Panc1 (cell line): ENCODE measurements around the gene MAT2B. TPM values are rescaled to one million over a fixed set of nuclear protein-coding genes. Genes with fewer than 3 reads are reported as not detected.

ENCODE experiments used
- ATAC-seq: fragments of 200-7000 bp; cut with Tn5 transposase; 2 replicates; pipeline ENCODE4 v1.9.1; 2020; ENCODE audit warnings: mild to moderate bottlenecking, moderate library complexity
- BruUV-seq: library from RNA; stranded (reverse); fragments of 400-500 nt; replicated peaks from 2 replicates; lab custom pipeline; 2021; lab: Mats Ljungman, UMichigan
- CTCF ChIA-PET: fragments of 300-600 bp; sonication (Branson Sonifier 250); formaldehyde crosslinking; loops from one replicate; lab custom pipeline; 2022; ENCODE audit warnings: antibody characterized with exemption; lab: Charles Lee
- POLR2A ChIA-PET: fragments of 300-600 bp; sonication (Branson Sonifier 250); formaldehyde crosslinking; loops from one replicate; lab custom pipeline; 2022; ENCODE audit warnings: antibody characterized with exemption; lab: Charles Lee
- DNase-seq: peaks from one replicate; pipeline ENCODE4 v3.0.0-alpha.2; 2010; ENCODE audit warnings: low read depth, low spot score
- H3K27ac ChIP-seq: 2 replicates; pipeline ENCODE4 v1.5.1; 2011; ENCODE audit warnings: mild to moderate bottlenecking, low read length, inconsistent platforms
- H3K27me3 ChIP-seq: fragments of 200-500 bp; sonication (Bioruptor generic); 2 replicates; pipeline ENCODE4 v1.6.0; 2014; ENCODE audit warnings: low read length, inconsistent platforms; ENCODE audit not compliant: control insufficient read depth, insufficient read depth
- H3K36me3 ChIP-seq: fragments of 200-500 bp; sonication (Bioruptor generic); 2 replicates; pipeline ENCODE4 v1.5.1; 2014; ENCODE audit warnings: inconsistent platforms, mild to moderate bottlenecking, low read length, moderate library complexity; ENCODE audit not compliant: control insufficient read depth, insufficient read depth
- H3K4me1 ChIP-seq: 2 replicates; pipeline ENCODE4 v1.5.1; 2011; ENCODE audit warnings: inconsistent platforms, mild to moderate bottlenecking, low read length, moderate library complexity; ENCODE audit not compliant: control insufficient read depth, insufficient read depth
- H3K4me3 ChIP-seq, 2 experiments: 2 replicates each; pipeline ENCODE4 v1.5.1; 2011 to 2012; ENCODE audit warnings: low read depth in 2 of 2, low read length in 2 of 2, mild to moderate bottlenecking in 2 of 2, inconsistent platforms in 1 of 2, moderate library complexity in 1 of 2
- H3K9me3 ChIP-seq: fragments of 200-500 bp; sonication (Bioruptor generic); 2 replicates; pipeline ENCODE4 v1.5.1; 2014; ENCODE audit warnings: low read depth, mild to moderate bottlenecking, inconsistent platforms, low read length, moderate library complexity; ENCODE audit not compliant: control insufficient read depth, insufficient read depth
- POLR2AphosphoS5 ChIP-seq: IDR thresholded peaks from 2 replicates; pipeline ENCODE4 v1.6.1; 2012; ENCODE audit warnings: mild to moderate bottlenecking, low read depth, low read length, moderate library complexity
- SIN3A ChIP-seq: IDR thresholded peaks from 2 replicates; pipeline ENCODE4 v1.6.1; 2012; ENCODE audit warnings: low read depth, mild to moderate bottlenecking, low read length, moderate library complexity, borderline replicate concordance; ENCODE audit not compliant: insufficient read depth
- TCF7L2 ChIP-seq: IDR thresholded peaks from 2 replicates; pipeline ENCODE4 v1.6.1; 2011; ENCODE audit warnings: mild to moderate bottlenecking, low read depth, low read length, inconsistent platforms
- in situ Hi-C: cut with HindIII; loops from 2 replicates; pipeline ENCODE4 v1.10.0; 2016; ENCODE audit warnings: low sequenced_read_pairs, low pct_unique_long_range_greater_than_20kb
- intact Hi-C: fragments of 100-400 bp; cut with micrococcal nuclease; formaldehyde crosslinking; loops from one replicate; pipeline ENCODE4 v1.10.0; 2022; ENCODE audit not compliant: unreplicated experiment
- total RNA-seq: library from RNA; stranded (reverse); gene quantifications from one replicate; pipeline ENCODE4 v1.2.1, GENCODE V29; 2021; ENCODE audit not compliant: unreplicated experiment
- TF ChIP-seq, protein P1 (sequence below), 2 experiments: IDR thresholded peaks; 2 replicates each; pipeline ENCODE4 v1.6.1; 2011 to 2012; ENCODE audit warnings: low read depth in 2 of 2, control low read depth in 1 of 2, low read length in 1 of 2, mild to moderate bottlenecking in 1 of 2, moderate library complexity in 1 of 2; ENCODE audit not compliant: insufficient read depth in 1 of 2
- TF ChIP-seq, protein P2 (sequence below): fragments of 450-650 bp; IDR thresholded peaks from 2 replicates; pipeline ENCODE4 v1.5.1; 2017; ENCODE audit warnings: mild to moderate bottlenecking

The MAT2B gene
- total RNA-seq, 1 experiment from 2014 or later, result 52.1 TPM

DNA sequence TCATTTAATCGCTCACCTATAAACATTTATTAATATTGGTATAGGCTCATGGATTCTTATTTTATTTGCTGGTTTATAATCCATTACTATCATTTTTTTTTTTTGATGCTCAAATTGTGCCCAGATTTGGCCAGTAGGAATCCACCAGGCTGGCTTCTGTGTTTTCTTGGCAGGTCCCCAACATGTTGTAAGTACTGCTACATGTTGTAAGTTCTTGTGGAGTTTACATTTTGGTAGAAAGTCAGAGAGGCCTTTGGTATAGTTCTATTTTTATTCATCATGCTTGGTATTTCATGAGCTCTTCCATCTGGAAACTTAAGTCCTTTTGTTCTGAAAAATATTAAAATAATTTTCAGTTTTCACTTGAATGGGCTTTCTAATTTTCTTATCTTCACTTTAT is 47.1 kb downstream of the MAT2B start:
- Histone ChIP-seq H3K4me3 (no peak overlapping the region), H3K36me3 (no peaks in the 10 kb centered on the region), H3K9me3 (no peaks in the 10 kb centered on the region), H3K27me3 (peaks cover 5% of the 10 kb centered on the region; the same call in 1 of the 2 replicates), H3K4me1 (no peaks in the 10 kb centered on the region), H3K27ac (no peak overlapping the region)
- CTCF ChIA-PET, result no interaction called here
- TF ChIP-seq TCF7L2 (no peak), POLR2AphosphoS5 (no peak), SIN3A (no peak)
- TF ChIP-seq, protein P1, sequence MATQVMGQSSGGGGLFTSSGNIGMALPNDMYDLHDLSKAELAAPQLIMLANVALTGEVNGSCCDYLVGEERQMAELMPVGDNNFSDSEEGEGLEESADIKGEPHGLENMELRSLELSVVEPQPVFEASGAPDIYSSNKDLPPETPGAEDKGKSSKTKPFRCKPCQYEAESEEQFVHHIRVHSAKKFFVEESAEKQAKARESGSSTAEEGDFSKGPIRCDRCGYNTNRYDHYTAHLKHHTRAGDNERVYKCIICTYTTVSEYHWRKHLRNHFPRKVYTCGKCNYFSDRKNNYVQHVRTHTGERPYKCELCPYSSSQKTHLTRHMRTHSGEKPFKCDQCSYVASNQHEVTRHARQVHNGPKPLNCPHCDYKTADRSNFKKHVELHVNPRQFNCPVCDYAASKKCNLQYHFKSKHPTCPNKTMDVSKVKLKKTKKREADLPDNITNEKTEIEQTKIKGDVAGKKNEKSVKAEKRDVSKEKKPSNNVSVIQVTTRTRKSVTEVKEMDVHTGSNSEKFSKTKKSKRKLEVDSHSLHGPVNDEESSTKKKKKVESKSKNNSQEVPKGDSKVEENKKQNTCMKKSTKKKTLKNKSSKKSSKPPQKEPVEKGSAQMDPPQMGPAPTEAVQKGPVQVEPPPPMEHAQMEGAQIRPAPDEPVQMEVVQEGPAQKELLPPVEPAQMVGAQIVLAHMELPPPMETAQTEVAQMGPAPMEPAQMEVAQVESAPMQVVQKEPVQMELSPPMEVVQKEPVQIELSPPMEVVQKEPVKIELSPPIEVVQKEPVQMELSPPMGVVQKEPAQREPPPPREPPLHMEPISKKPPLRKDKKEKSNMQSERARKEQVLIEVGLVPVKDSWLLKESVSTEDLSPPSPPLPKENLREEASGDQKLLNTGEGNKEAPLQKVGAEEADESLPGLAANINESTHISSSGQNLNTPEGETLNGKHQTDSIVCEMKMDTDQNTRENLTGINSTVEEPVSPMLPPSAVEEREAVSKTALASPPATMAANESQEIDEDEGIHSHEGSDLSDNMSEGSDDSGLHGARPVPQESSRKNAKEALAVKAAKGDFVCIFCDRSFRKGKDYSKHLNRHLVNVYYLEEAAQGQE (IDR thresholded peaks at IDR 0.05; ENCODE audit: insufficient read depth in 1 of 2, low read depth in 2 of 2, low read length in 1 of 2), result no peak
- TF ChIP-seq, protein P2, sequence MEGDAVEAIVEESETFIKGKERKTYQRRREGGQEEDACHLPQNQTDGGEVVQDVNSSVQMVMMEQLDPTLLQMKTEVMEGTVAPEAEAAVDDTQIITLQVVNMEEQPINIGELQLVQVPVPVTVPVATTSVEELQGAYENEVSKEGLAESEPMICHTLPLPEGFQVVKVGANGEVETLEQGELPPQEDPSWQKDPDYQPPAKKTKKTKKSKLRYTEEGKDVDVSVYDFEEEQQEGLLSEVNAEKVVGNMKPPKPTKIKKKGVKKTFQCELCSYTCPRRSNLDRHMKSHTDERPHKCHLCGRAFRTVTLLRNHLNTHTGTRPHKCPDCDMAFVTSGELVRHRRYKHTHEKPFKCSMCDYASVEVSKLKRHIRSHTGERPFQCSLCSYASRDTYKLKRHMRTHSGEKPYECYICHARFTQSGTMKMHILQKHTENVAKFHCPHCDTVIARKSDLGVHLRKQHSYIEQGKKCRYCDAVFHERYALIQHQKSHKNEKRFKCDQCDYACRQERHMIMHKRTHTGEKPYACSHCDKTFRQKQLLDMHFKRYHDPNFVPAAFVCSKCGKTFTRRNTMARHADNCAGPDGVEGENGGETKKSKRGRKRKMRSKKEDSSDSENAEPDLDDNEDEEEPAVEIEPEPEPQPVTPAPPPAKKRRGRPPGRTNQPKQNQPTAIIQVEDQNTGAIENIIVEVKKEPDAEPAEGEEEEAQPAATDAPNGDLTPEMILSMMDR, result no peak
- in situ Hi-C loops (no loop called here), intact Hi-C loops (no loop called here)
- POLR2A ChIA-PET, result no interaction called here
- no peak for DNase-seq
- no TSS peak for BruUV-seq
- ATAC-seq, result no peak

DNA sequence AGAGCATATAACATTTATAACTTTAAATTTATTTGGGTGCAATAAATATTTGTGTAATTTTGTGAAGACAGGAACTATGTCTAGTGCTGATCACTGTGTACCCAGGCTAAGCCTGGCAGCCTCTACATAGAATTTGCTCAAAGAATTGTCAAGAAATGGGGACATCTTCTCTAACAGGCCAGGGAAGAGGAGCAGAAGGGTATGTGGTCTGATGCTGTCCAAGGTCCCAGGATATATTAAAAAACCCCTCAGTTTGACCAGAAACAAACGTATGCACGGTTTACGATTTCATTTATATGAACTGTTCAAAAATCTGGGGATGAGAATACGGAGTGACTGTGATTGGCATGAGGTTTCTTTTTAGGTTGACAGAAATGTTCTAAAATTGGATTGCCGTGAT is 55.9 kb downstream of the MAT2B start:
- CTCF ChIA-PET, result no interaction called here
- POLR2A ChIA-PET, result no interaction called here

More for the DNA sequence above, 55.9 kb downstream of the MAT2B start:
- DNase-seq, result no peak
- Histone ChIP-seq H3K4me3 (no peak overlapping the region), H3K27ac (no peak overlapping the region), H3K27me3 (peaks cover 19% of the 10 kb centered on the region), H3K36me3 (no peaks in the 10 kb centered on the region), H3K4me1 (peaks cover 5% of the 10 kb centered on the region), H3K9me3 (no peaks in the 10 kb centered on the region)
- intact Hi-C loops, result loop anchor here (5.0 to 10.0 kb wide), 3 partner anchors 136 to 1643 kb away; no protein-coding TSS in a partner anchor
- TF ChIP-seq SIN3A, result no peak
- TF ChIP-seq, protein P2, result no peak
- TF ChIP-seq TCF7L2, result no peak
- TF ChIP-seq, protein P1 (IDR thresholded peaks at IDR 0.05; ENCODE audit: insufficient read depth in 1 of 2, low read depth in 2 of 2, low read length in 1 of 2), result no peak
- TF ChIP-seq POLR2AphosphoS5, result no peak
- in situ Hi-C loops, result no loop called here
- BruUV-seq, result no TSS peak
- no peak for ATAC-seq
